Inferior parietal cortex (tissue), 1 donor: Measurements from ENCODE around the gene LRRC2.
"Not testable (repeated sequence)": the region's sequence is repeated elsewhere in the genome, so short reads cannot be mapped to it uniquely, and the experiment has no call there.

Experiments
- DNase-seq: peaks from one replicate; pipeline ENCODE4 v3.0.0-alpha.2; 2016; ENCODE audit errors: extremely low spot score

LRRC2 gene

DNA sequence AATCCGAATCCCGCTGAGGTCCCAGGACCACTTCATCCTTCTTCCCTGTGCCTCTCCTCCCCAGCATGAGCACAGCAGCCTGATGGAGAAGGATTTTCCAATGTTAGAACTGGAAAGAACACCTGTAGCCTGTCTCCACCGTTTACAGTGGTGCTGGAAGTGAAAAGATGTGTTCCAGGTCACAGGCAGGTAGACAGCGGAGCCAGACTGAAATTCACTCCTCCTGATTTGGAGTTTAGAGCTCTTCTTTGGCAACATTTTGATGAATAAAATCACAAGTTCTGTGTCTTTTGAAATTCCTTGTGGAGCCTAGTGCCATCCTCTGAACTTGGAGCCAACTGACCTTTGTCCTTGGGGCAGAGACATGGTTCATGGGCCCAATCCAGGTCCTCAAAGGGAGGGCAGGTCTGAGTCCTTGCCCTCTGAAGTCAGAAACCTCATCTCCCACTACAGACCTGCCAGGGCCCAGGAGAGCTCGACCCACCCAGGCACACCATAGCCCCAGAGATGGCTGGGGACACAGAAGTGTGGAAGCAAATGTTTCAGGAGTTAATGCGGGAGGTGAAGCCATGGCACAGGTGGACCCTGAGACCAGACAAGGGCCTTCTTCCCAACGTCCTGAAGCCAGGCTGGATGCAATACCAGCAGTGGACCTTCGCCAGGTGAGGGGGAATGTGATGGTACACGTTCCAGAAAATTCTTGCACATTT, 68.4 kb downstream of the LRRC2 start, which contains the start of gene RTP3:
RTP3 (plus strand) TSS at position 421 of the 710 bp plus-strand sequence; CDS start at position 508, 87 bp downstream.
- no peak for DNase-seq

DNA sequence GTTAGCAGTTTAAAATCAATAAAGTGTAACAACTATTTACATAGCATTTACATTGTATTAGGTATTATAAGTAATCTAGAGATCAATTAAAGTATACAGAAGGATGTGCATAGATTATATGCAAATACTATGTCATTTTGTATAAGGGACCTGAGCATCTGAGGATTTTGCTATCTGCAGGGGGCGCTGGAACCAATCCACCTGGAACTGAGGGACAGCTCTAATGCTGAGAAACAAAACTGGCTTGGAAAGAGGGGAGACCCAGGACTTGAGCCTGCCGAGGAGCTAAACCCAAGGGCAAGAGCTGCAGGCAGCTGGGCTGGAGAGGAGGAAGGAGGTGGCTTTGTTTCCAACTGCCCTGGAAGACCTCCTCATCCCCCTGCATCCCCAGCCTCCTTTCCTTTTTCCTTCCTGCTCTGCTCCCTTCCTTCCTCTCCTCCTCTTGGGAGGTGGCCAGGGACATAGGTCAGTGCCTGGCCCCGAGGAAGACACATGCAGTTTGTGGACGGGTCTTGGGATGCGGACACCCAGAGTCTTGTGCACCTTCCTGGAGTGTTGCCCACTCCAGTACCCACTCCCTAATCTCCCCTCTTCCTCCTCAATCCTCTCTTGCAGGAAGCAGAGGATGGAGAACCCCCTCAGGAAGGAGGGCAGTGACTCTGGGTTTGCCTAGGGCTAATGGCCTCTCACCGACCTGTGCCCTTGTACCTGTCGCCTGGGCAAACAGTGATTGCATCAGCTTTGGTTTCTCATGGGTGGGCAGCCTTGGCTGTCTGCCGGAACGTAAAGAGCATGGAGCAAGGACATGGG, 69.2 kb downstream of the LRRC2 start:
- no peak for DNase-seq

DNA sequence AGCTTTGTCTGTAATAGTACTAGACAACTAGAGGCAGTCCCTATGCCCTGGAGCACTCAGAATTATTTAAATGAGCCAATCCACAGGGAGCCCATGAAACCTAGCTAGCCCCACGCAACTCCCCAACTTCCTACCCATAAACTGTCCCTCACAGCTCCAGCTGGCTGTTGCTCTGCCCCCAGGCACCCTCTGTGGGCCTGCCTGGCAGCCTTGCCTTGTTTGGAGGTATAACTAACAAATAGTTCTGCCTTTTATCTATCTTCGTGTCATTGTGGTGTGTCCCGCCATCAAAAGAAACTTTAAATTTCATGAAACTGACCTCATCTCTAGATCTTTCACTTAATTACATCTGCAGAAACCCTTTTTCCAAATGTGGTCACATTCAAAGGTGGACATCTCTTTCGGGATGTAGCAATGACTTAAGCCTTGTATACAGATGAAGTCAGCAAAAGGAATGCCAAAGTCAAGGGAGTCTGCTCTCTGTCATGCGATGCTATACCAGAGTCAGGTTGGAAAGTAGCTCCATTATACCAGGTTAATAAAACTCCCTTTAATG, 70.1 kb downstream of the LRRC2 start:
- DNase-seq = no peak

DNA sequence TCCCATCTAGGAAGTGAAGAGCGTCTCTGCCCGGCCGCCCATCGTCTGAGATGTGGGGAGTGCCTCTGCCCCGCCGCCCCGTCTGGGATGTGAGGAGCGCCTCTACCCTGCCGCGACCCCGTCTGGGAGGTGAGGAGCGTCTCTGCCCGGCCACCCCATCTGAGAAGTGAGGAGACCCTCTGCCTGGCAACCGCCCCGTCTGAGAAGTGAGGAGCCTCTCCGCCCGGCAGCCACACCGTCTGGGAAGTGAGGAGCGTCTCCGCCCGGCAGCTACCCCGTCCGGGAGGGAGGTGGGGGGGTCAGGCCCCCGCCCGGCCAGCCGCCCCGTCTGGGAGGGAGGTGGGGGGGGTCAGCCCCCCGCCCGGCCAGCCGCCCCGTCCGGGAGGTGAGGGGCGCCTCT, 71.6 kb downstream of the LRRC2 start:
- DNase-seq = not testable (repeated sequence)

DNA sequence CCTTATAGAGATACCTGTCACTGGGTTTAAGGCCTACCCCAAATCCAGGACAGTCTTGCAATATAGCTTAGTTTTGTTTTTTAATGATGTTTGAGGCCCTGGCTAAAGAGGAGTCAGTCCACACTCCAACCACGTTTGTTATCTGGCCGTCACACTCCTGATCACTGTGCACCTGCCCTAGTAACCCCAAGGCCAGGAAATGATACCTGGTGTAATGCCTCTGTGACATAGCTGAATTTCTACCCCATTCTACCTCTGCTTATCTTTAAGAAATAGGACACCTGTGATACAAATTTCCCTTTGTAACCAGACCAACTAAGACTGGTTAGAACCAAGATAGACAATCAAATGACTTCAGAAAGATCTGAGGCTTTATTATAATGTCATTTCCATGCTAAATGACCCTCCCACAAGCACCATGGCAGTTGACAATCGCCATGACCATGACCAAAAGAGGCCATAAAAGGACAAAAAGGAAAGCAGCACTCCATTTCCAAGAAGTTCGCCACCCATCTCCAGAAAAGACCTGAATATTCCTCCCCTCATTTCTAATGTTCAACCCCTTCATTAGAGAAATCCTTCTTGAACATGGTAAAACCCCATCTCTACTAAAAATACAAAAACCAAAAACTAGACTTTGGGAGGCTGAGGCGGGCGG, 73.1 kb downstream of the LRRC2 start:
- DNase-seq = no peak

DNA sequence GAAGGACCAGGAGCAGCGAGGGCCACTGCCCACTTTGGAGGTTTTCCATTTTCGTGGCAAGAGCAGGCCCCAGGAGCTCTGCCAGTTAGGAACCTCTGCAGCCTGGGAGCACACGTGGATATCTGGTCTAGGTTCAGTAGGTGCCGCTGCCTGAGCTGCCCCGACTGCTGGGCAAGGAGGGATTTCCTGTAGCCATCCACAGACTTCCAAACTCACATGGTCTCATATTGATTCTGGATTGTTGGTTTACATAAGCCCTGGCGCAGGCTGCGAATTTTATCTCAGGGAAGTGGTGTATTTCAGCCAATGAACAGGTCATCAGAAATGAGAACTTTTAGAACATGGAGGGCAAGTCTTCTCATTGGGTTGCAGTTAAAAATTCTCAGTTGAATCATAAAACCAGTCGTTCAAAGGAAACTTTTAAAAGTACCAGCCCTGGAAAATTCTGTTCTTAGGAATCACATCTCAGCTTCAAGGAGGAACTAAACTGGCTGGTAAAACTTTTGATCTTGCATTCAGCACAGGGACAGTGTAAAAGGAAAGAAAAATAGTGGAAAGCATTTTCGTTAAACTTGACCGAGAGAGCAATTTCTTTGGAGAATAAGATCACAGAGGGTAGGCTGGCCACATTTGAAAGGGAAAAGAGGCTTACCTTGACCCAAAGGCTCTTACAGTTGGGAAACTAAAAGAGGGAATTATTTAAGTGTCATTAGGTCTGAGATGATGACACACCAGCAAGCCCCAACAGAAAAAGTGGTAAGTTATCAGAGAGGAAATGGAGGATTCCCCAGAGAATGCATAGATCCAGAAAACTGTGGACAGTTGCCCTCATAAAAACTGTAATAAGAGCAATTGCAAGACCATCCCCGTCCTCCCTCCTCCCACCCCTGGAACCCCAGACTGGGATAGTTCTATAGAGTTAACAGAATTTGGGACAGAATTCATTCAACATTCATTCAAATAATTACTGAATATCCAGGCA, 74.7 kb downstream of the LRRC2 start:
- DNase-seq = no peak

DNA sequence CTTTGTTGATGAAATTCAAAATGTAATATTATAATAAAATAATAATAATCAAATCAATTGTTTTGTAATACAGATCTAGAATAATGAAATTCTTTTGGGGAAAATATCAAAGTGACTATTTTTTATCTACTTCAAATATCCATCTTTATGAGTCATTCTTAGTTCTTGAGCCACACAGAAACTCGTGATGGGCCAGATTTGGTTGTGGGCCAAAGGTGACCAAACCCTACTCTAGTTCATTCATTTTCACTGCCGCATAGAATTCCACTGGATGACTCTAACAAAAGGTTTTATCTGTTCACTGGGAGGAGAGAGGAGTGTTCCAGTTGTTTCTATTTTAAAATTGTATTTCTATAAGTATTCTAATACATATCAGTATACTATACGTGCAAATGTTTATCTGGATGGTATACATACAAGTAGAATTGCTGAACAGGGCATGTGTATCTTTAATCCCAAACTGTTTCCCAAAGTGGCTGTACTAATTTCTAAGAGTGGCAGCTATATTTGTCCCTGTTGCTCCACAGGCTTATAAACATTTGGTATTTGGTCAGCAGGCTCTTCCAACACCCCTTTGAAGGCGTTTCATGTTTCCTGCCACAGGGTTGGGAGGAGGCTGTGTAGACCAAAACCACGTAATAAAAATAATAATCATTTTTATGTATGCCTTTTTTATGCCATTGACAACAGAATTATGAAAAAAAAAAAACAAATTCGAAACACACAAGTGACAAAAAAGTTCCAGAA, 75.6 kb downstream of the LRRC2 start:
- no peak for DNase-seq

DNA sequence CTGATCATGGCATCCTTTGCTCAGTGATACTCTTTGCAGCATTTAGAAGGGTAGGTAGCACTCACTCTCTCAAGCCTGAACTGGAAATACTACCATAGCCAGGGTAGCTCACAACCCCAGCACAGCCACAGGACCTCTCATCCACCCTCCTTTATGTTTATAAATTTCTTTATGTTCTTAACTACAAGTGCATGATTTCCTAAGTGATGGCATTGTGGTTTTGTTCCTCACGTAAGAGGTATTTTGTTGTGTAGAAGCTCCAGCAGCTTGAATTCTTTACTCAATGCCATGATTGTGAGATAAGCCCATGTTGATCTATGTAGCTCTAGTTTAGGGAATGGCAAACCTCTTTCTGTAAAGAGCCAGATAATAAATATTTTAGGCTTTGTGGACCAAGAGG, 76.2 kb downstream of the LRRC2 start:
- no peak for DNase-seq

DNA sequence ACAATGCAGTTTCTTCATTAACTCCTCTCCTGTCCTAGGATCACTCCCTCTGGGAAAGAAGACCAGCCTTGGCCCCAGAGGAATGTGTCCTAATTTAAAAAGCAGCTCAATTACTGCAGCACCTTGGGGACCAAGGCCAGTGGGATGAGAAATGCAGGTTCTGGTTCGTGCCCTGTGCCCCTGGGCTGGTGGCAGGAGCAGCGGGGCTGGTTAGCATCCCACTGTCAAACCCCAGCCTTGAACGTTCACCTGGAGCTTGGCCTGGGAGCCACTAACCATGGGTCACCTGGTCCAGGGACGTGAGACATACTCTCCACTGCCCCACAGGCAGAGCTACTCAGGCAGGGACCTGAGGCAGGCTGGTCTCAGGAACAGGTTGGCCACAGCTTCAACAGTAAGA, 76.7 kb downstream of the LRRC2 start:
- no peak for DNase-seq

DNA sequence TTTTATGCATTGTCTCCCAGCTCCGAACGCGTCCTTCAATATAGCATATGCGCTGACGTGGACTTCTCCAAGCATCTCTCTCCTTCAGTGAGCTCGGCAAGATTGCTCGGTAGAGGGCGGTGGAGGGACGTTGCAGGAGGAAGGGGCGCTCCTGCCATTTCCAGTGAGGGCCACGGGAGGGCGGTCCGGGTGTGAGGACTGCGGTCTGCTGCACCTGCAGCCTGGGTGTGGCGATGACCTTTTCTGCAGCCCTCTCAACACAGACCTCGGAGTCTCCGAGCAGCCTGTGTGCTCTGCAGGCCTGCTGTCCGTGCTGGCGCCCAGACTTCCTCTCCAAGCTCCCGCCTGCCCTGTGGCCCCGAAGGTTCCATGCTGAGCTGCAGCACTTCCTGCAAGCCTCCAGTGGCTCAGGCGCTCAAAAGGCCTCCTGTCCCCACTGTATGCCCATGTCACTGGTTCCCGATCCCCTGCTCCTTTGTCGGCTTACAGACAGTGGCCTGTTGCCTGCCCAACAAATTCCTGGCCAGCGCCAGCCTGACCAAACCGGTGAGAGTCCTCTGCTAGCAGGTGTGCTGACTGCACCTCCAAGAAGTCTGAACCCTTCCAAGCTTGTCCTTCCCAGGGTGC, 77.3 kb downstream of the LRRC2 start:
- DNase-seq = peak; percentile 92

DNA sequence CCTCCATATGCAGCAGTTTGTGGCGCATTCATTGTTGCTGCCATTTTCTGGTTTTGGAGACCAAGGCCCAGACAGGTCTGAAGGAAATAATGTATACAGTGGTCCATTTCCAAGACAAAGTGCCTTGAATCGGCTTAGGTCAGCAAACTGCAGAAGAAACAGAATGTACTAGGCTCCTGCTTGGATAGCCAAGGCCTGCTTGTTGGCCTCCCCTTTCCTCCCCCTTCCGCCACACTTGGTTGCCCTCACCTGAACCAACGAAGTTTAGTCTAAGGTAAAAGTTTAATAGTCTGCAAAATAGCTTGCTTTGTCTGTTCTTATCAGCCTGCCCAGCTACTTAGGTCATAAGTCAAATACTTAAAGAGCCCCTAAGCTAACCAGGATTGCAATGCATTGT, 80.3 kb downstream of the LRRC2 start:
- DNase-seq = no peak

DNA sequence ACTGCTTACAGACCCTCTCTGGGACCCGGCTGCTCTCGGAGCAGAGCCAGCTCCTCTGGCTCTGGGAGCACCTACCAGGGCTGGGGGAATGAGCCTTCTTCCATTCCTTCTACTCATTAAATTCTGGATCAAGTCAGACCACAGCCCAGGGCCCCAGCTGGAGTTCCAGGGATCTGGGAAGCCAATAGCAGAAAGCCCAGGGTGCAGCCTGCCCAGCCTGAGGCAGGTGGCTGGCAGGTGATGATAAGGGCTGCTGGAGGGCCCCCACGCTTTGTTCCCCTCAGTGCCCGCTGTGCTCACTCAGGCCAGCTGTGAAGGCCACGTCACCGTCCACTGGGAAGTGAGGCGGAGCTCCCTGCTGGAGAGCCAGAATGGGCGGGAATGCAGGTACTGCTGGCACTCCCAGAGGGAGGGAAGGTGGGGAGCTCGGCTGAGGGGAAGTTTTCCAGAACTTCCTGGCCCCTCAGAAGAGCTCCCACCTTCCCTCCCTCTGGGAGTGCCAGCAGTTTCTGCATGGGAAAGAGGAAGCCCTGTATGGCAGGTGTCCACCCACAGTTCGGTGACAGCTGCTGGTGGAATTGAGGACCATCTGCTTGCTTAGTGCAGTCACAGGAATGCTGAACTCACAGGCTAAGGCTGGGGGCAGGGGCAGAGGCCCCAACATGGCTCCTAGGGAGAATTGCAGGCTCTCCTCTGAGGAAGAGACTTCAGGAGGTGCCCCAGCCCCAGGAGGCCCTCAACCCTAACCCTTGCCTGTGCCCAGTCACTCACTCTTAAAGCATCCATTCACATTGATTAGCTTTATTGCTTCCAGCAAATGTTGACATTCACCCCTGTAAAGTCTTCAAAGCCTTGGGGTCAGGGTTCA, 81.0 kb downstream of the LRRC2 start:
- DNase-seq = no peak

DNA sequence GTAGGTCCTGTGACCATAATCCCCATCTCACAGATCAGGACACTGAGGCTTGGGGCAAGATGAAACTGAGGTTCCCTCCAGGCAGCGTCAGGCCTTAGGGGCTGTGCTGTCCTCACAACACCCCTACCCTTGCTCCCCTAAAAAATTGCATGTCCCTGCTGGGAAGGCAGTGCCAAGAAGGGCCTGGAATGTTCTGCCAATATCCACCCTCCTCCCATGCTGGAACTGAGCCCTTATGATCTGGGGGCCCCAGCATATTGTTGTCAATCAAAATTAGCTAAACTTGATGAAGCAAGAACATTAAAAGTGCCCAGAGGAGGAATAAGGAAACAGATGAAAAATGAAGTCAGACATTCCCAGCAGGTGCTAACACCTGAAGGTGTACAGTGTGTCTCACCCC, 81.7 kb downstream of the LRRC2 start:
- DNase-seq = no peak

DNA sequence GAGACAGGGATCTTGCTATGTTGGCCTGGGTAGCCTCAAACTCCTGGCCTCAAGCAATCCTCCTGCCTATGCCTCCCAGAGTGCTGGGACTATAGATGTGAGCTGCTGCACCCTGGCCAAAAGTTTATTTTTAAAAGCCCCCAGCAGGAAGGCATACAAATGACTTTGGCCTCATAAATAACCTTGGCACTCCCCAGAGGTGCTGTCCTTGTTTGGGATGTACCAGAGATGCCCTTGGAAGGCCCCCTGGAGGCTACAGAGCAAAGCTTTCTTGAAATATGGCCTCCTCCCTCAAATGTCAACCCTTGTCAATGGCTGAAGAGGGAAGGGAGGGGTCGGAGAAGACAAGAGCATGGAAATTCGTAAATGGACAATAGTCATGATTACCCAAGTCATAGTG, 82.3 kb downstream of the LRRC2 start:
- DNase-seq = no peak

DNA sequence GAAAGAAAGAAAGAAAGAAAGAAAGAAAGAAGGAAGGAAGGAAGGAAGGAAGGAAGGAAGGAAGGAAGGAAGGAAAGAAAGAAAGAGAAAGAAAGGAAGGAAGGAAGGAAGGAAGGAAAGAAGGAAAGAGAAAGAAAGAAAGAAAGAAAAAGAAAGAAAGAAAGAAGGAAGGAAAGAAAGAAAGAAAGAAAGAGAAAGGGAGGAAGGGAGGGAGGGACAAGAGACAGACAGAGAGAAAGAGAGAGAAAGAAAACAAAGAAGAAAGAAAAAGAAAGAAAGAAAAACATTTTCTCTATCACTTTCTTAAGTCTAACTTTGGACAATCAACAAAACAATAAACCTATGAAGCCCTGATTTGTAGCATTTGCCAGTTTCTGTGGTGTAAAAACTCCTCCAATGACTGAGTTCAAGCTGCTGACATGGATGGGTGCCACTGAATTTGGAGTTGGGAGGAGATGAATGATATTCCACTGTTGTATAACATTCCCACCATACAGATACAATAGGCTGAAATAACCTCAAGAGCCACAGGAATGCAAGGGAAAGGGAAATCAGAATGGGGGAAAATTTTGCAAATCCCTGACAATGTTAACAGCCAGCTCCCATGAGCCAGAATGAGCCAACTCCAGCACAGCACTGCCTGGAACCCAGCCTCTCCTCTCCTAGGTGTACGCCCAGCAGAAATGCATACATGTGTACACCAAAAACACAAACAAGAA, 83.3 kb downstream of the LRRC2 start:
- no peak for DNase-seq

DNA sequence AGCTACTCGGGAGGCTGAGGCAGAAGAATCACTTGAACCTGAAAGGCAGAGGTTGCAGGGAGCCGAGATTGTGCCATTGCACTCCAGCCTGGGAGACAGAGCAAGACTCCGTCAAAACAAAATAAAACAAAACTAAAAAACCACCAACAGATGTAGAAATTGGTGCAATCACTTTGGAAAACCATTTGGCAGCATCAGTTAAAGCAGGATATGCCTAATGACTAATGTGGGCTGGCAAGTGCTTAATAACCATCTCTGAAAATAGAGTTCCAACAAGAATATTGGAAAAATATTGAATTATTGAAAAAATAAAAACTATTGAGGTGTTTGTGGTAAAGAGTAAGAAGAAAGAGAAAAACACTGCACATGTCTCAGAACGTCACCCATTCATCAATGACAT, 84.5 kb downstream of the LRRC2 start:
- no peak for DNase-seq

DNA sequence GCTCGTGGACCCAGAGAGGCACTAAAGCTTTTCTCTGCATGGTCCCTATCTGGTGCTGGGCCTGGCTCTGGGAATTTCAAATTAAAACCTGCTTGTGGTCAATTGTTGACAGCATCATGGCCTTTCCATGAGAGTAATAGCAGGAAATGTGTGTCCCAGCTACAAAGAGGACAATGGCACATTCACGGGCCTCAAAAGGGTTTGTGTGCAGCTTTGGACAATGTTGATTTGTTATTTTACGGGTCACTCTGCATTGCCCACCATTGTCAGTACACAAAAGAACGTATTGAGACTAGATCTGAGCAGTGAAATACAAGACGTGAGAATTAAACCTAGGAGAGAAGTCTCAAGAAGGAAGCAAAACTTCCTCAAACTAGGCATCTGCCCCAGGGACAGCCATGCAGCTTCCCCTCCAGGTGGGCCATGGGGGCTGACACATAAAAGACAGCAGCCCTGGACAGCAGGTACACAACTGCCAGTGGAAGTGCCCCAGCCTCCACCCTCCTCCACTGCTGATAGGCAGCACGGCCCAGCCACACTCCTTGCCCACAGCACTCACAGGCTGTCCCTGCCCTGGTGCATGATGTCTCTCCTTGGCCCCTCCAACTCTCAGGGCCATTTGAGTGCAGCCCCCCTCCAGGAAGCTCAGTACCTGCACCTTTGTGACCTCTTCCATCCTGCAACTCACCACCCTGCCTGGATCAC, 85.5 kb downstream of the LRRC2 start:
- DNase-seq = peak; percentile 57

DNA sequence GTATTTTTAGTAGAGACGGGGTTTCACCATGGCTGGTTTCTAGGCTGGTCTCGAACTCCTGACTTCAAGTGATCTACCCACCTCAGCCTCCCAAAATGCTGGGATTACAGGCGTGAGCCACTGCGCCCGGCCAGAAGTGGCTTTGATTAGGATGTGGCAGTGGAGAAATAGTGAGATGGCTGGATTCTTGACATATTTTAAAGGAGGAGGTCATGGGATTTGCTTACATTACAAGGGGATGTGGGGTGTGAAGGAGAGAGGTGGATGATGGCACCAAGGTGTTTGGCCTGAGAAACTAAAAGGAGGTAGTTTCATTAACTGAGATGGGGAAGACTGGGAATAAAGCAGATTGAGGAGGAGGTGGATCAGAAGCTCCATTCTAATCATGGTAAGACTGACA, 86.4 kb downstream of the LRRC2 start:
- DNase-seq = no peak
